Fibroblast of skin of left biceps (primary cell): ENCODE measurements around the gene PSMB3.

Source experiments
- DNase-seq, 2 experiments: peaks; one replicate each; pipeline ENCODE4 v3.0.0-alpha.2; 2013; ENCODE audit warnings: low read depth in 2 of 2

Gene PSMB3

DNA sequence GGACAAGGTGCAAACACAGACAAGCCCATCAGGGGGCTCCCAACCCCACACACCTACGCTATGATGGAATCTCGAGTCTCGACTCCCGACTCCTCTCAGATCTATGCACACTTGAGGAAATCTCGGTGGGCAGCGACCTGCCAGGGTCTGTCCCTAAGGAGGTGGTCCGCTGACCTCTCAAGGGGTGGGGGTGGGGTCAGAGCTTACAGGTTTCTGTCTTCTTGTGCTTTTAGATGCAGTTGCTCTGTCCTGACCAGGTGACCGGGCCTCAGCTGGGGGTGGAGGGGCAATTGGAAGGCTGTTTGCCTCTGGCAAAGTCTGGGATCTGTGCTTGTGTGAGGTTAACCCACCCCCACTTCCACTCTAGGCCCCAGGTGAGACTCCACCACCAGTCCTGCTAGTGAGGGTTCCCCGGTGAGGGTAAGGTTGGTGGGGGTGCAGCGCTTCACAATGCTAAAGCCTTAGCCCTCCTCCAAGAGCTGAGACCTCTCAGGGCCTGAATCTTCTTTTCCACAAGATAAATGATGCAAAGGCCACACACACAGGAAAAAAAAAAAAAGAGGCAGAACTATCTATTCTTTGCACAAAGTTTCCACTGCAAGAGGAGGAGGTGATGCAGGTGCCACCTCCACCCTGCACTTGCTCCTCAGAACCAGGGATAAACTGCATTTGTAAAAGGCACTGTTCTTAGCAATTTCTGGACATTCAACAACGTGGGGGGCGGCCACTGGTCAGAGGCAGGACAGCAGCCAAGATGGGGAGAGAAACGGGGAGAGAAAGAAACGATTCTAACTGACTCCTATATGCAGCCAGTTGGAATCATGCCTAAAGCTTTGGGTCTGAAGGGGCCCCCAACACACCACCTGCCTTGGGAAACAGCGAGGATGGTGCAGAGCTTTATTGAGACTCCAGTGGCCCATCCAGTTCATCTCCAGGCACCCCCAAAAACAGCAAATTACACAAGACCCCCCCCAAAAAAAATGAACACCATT, 18.3 kb upstream of the PSMB3 start:
- no peak for DNase-seq

DNA sequence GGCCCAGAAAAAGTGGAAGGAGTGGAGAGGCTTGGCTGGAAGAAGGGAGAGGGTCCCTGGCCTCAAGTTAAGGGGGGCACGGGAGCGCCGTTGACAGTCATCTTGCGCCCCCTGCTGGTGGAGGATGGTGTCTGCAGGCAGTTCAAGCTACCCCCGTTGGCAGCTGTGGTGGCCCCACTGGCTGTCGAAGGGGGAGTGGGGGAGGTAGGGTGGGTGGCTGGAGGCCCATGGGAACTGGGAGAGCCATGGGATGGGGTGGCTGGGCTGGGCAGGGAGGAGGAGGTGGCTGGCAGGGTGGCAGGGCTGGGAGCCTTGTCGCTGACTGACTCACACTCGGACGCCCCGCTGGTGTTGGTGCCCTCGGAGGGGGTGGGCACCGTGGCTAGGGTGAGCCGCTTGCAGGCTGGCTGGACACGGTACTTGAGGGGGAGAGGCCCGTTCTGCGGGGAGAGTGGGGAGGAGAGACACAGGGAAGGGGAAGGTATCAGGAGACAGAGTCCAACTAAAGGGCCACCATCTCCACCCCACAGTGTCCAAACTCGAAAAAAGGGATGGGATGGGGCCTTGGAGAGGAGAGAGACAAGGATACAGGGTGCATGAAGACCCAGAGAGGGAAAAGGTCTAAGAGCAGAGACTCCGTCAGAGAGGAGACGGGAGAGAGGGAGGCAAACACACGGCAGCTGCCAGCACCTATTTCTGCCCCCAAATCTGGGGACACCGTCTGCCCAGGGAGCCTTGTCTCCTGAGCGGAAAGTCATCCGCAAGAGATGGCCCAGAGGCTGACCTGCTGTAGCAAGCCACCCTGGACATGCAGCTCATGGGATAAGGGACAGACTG, 17.2 kb upstream of the PSMB3 start:
- DNase-seq = no peak

DNA sequence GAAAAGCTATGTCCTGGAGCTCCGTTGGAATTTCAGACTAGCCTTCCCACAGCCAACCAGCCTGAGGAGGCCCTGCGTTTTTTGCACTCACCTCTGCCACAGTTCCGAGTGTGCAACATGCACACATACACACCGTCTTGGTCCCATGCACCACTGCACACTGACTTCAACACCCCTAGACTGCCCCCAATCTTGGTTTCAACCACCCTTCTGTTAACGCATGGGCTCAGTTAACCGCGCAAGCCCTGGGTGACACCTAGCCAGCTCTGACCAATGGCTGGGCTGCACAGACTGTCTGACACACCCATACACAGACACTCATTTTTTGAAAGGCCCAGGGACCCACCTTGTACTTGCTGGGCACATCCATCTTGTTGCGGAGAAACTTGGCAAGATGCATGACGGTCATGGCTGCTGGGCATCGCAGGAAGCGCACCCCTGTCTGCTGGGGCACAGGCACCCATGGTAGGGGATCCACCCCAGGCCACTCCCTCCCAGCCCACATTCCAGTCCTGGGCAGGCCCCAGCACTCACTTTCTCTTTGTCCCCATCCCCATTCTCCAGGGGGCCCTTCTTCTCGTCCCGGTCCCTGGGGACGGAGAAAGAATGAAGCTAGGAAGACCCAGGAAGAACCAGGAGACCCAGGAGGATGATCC, 14.4 kb upstream of the PSMB3 start:
- no peak for DNase-seq

DNA sequence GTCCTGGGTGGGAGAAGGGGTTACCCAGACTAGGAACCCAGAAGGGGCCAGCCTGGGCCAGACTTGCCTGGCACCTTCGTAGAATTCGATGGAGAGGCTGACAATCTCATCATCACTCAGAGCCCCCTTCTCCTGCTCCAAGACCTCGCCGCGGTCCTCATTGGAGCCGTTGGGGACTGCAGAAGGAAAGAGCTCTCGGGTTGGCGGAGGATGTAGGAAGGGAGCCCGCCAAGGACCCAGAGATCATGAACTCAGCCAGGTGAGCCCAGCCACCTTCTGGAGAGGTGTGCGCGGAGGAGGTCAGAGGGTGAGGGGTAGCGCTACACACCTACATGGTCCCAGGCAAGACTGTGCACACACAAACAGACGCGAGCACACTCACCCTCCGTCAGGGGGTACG, 13.9 kb upstream of the PSMB3 start:
- no peak for DNase-seq

DNA sequence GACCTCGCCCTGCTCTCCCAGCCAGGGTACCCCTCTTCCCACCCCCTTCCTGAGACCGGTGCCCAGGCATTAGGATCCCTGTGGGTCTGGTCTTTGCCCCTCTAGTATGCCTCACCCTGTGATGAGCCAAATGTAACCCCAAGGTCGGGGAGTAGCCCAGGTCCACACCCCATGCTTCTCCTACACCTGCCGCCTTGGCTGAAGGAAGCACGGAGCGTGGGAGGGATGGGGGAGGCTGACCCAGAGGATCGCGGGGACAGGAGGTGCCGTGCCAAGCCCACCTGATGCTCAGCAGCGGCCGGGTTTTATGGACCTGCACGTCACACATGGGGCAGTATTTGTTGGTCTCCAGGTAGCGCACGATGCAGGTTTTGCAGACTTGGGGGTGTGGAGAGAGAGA, 13.2 kb upstream of the PSMB3 start:
- no peak for DNase-seq

DNA sequence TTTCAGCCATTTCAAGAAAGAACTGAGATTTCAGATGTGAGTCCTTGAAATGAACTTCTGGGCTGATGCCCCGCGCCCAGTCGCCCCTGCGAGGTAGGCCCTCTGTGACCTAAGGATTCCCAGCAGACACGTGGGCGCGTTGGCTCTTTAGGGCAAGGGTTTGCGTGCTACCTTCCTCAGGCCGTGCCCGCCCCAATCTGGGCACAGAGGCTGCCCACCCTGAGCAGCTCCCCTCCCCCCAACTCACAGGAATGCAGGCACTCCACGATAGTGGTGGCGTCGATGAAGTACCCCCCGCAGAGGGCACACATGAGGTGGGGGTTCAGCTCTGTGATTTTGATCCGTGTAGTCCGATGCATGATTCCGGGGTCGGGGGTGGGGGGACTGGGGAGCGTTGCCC, 12.5 kb upstream of the PSMB3 start:
- DNase-seq = no peak

DNA sequence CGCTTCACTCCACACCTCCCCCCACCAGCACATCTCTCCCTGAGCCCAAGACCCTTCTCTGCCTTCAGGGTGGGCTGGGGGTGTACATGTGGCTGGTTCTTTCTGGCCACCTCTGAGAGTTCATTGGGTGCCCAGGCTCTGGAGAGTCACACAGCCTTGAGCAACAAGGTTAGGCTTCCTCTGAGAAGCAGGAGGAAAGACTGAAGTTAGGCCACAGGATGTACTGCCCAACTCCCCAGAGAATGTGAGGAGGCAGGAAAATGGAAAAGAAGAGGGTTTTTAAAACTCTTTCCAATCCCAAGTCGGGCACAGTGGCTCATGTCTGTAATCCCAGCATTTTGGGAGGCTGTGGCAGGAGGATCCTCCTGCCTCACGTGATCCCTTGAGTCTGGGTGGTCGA, 11.7 kb upstream of the PSMB3 start:
- no peak for DNase-seq

DNA sequence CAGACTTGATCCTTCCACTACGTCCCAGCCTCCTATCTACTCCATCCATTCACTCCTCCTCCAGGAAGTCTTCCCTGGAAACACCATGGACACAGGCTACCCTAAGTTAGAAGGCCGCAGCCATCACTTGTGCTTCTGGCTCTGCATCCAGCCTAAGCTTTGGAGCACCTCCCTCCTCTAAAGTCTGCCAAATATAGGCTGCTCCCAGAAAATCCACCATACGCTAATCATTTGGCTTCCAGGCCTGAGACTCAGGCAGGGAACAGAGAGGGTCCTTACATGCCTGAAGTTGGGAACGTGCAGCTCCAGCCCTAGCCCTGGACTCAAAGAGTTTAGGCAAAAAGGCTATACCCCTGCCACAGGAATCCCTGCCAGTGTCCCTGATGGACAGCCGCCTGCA, 11.1 kb upstream of the PSMB3 start:
- DNase-seq = no peak

DNA sequence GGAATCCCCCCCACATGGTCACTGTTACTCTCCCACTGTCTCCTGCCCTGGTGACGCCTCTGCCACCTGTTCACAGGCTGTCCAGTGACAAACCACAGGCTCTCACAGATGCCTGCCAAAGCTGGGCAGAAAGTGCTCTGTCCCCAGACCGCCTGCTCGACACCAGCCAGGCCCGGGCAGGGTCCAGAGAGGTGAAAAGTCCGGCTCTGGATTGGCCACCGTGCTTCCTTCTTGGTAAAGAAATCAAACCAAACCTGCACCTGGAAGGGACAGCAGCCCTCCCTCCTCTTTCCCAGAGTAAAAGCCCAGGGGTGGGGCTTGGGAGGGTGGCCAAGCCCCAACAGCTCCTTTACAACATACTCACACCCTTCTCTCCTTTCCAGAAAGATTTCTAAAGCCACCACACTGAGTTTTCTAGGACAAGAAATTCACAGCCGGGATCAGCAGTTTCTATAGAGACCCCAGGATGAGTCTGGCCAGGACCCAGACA, 10.6 kb upstream of the PSMB3 start:
- no peak for DNase-seq

DNA sequence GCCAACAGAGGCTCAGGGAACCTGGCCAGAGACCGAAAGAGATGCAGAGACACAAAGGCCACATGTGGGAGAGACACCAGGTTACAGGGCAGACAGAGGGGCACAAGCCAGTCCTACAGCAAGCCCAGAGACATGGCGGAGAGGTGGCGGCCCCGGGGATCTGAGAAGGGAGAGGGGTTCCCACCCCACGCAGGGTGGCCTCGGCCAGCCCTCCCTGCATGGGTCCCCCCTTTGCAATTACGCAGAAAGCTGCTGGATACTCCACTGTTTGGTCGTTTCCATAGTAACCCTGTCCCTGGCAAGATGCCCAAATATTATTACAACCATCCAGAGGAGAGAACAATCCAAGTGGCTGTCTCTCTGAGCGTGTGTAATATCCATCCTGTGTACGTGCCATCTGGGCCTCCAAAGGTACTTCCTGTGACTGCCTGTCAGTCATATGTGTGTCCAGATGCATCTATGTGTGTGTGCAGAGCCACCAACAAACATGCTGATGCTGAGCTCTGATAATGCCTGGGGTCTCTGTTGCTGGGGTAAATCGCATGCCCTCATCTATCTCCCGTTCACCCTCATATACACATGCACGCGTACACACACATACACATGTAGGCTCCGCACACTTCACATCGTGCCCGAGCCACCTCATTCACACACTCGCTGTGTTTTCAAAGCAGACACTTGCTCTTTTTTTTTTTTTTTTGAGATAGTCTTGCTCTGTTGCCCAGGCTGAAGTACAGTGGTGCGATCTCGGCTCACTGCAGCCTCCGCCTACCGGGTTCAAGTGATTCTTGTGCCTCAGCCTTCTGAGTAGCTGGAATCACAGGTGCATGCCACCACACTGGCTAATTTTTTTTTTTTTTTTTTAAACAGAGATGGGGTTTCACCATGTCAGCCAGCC, 9.9 kb upstream of the PSMB3 start:
- DNase-seq = peak; percentile 81 to 82

DNA sequence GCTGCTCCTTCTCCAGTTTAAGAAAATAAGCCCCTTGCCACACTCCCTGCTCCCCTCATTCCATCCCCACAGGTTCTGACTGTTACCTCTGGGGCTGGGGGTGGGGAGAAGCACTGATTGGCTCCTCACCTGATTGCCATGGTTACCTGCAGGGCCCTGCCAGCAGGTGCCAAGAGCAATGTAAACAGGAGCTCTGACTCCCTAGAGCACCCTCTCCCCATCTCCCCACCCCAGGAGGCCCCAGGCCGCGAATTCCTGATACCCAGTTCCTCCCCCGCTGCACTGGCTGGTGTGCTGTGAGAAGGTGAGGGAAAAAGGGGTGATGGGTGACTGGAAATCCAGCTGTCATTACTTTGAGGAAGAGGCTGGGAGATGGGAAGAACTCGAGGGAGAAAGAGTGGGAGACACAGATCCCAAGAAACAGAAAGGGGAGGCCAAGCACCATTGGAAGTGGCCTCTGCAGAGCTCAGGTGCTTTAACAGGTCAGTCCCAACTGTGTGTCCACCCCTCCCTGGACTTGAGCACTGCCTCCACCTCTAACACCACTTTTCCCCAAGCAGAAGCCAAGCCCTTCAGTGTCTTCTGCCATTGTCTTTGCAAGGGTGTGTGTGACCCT, 8.9 kb upstream of the PSMB3 start:
- DNase-seq = no peak

DNA sequence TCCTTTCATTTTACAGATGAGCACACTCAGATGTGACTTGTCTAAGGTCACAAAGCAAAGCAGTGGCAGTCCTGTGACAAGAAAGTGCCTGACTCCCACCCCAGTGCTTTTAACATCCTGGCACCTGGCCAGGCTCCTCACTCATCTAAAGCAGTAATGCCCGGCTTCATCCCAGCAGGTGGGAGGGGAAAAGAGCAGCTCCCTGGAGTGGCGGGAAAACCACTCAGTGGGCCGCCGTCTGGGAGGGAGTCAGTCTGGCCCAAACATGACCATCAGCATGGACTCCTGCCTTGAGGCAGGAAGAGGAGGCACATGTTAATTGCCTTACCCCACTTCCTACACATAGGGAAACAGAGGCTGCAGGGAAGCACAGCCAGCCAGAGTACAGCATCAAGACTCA, 7.0 kb upstream of the PSMB3 start:
- DNase-seq = no peak

DNA sequence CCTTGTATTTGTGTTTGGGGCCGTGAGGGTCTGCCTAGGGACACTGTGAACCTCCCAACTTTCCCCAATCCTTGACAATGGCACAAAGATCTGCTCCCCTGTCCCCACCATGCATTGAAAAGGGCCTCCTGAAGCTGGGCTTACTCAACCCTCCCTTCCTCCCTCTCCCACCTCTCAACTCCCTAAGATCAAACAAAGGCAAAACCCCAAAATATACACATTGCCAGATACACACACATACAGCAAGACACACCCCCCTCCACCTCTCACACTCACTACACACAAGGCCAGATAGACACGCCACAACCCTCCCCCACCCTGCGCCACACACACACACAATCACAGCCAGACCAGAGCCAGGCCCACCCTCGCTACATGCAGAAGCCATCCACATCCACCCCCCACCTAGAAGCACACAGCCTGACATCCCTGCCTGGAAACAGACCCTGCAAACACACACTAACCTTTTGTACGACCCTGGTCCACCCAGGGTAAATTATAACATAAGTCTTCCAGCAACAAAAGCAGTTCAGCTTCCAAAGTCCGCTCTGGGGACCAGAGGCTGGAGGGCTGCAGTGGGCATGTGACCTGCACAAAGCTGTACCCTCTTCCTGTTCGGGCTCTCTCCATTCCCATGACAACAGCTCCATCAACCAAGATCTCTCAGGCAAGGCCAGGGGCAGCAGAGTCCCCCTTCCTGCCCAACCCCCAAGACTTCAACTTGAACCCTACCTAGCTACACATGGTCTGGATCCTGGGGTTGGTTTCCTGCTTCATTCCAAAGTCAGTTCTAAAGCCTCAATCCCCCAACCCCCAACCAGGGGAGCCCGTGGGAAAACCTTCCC, 6.3 kb upstream of the PSMB3 start:
- DNase-seq = no peak

DNA sequence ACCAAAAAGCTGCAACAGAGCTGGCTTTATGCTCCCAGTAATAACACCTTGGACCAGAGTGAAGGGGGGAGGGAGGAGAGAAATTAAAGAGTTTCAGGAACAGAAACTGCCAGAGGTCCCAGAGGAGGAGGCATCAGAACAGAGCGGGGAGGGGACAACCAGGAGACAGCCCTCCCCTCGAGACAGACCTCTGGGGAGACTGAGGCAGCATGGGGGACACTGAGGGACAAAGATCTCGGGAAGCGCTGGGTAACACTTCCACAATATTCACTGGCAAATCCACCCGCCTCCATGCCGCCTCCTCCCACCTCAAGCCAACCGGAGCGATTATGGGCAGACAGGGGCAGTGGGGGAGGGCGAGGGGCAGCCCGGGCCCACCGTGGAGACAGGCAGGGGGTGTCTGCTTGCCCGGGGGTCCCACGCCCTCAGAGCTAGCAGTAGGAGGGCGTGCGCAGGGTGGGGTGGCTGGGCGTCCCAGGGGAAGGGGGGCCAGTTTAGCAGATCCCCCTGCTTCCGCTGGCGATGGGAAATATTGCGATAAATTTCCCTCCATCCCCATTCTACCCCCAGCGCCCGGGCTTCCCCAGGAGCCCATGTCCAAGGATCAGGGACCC, 5.6 kb upstream of the PSMB3 start:
- DNase-seq = no peak

DNA sequence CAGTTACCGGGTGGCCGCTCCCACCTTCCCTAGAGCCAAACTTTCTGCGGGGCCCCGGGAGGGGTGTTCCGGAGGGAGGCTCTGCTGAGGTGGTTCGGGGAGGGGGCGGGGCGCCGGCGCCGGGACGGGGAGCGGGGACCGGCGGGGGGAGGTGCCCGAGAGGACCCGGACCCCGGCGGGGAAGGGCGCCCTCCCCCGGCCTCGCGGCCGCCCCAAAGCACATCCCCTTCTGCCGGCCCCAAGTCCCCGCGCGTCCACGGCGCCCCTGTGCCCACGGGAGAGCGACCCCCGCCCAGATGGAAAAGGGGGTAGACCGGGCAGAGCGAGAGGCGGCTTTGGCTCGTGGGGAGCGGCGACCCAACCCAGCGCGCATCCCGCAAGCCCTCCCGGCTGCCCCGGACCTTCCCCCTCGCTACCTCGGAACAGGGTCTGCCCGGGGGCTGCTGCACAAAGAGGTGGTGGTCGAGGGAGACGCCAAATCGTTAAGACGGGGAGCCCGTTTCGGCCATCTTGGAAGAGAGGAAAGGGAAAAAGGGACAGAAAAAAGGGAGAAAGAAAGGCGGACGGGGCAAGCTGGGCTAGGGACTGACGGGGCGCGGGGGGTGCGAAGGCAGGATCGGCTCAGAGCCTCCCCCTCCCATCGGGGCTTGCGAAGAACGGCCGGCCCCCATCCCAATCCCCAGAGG, 4.9 kb upstream of the PSMB3 start:
- DNase-seq = no peak

DNA sequence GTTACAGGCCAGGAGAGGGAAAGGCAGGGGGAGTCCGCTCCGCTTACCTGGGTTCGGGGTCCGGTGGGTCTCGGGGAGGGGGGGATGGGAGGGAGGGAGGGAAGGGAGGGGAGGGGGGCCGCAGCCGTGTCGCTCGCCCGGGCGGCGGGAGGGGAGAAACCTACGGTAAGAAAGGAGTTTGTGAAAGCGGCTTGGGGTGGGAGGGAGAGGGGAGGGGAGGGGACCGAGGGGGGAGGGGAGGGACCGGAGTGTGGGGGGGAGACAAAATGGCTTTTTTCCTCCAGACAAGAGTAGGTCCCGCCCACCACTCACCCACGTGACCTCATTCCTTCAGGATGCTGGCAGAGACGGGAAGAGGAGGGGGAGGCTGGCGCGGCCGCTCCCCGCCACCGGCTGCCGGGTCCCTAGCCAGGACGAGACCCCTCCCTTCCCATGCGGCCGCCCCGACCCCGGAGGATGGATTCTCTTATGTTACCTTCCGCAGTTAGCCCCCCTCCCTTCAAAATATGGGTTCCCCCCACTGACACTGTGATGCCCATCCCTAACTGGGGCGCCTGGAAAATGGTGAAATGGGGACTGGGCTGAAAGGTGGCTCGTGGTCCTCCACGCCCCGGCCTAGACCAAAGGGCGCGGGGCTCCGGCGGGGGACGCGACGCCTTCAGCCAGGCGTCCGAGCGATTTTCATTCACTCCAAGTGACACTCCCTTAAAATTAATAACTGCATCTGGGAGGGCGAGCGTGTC, 4.2 kb upstream of the PSMB3 start, which contains the start of gene PCGF2:
Gene PCGF2, minus strand, starts transcription at position 188 of the 743 bp plus-strand sequence. CDS start 7,934 bp downstream, outside the sequence.
- peak; percentile 78 for DNase-seq

DNA sequence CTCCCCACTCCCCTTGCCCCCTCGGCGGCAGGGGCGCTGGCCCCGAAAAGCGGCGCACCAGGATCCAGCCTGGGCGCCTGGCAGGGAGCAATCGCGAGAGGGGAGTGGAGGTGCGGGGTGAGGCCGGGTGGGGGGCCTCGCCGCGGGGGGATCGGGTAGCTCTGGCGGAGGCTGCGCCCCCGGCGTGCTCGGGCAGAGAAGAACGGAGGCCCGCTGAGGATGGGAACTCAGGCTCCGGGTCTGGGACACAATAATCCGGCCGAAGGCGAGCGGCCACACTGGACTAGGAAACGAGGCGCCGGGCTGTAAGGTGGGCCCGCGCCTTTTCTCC, 3.7 kb upstream of the PSMB3 start:
- DNase-seq = no peak
